NT2/D1 (cell line): ENCODE measurements around the gene CCDC78.

ENCODE experiments used
- SUZ12 ChIP-seq: IDR thresholded peaks from 2 replicates; pipeline ENCODE4 v1.6.1; 2011; ENCODE audit not compliant: insufficient read length, insufficient read depth; ENCODE audit errors: extremely low read depth
- YY1 ChIP-seq: IDR thresholded peaks from 2 replicates; pipeline ENCODE4 v1.6.1; 2011; ENCODE audit not compliant: insufficient read length, insufficient read depth

DNA sequence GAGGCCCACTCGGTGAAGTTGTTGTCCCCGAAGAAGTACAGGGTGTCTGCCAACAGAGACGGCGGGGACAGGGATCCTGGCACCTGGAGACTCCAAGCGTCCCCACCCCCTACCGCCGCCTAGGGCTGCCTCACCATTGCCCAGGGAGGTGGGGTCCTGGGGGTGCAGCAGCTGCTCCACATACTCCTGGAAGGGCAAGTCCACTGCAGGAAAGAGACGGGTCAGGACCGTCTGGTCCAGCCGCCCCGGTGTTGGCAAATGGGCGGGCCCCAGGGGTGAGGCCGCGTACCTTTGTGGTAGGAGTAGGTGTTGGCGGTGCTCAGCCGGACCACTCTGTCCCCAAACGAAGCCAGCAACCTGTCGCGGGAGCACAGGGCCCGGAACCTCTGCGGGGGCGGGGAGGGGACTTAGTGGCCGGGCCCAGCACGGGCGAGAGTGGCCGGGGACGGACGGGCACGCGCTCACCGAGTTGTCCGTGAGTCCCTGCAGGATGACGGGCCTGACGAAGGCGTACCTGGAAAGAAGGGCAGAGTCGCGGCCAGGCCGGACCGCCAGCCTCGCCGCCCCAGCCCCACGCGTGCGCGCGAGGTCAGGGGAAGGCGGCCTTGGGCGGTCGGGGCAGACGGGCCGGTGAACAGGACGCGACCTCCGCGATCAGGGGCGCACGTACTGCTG is 42.7 kb downstream of the CCDC78 start:
- TF ChIP-seq YY1 (no peak), SUZ12 (no peak)
